Hepatocyte (in vitro differentiated cells): ENCODE results near the gene PLGLB1.
"Not testable (repeated sequence)": the region's sequence is repeated elsewhere in the genome, so short reads cannot be mapped to it uniquely, and the experiment has no call there.

ENCODE experiments used
- CTCF ChIP-seq: fragments of 200-600 bp; sonication (generic); IDR thresholded peaks from 2 replicates; pipeline ENCODE4 v1.5.1; 2016; ENCODE audit warnings: antibody characterized with exemption, mild to moderate bottlenecking; ENCODE audit not compliant: poor library complexity
- EZH2 ChIP-seq: fragments of 200-600 bp; sonication (generic); IDR thresholded peaks from 2 replicates; pipeline ENCODE4 v1.6.1; 2016; ENCODE audit warnings: antibody characterized with exemption, mild to moderate bottlenecking, borderline replicate concordance

GRCh38 chr2:87028607-87029006 lies 7.0 kb upstream of the PLGLB1 start:
- TF ChIP-seq EZH2, CTCF: not testable (repeated sequence)
